Omental fat pad (tissue), 4 donors: ENCODE results near the gene CLTA. TPM values are rescaled to one million over a fixed set of nuclear protein-coding genes. Genes with fewer than 3 reads are reported as not detected.

ENCODE experiments used
- ATAC-seq: fragments of 150-250 bp; one replicate; pipeline ENCODE4 v1.9.1; 2016; ENCODE audit warnings: mild to moderate bottlenecking, moderate library complexity; ENCODE audit not compliant: low FRiP score
- DNase-seq: peaks from one replicate; pipeline ENCODE4 v3.0.0-alpha.2; 2019; ENCODE audit warnings: low spot score
- total RNA-seq, 4 donors: library from RNA; depleted of rRNA; stranded (reverse); fragments of >200 nt; gene quantifications; one replicate each; pipeline ENCODE4 v1.1.0, GENCODE V29; 2016
- TF ChIP-seq, protein P1 (sequence below), 3 donors: fragments of 450-650 bp; IDR thresholded peaks; one replicate each; pipeline ENCODE4 v1.5.1; 2016 to 2017; ENCODE audit warnings: antibody characterized with exemption in 3 of 3, mild to moderate bottlenecking in 3 of 3, moderate library complexity in 2 of 3

CLTA gene
- total RNA-seq, 4 donors from 2014 or later, result 180 to 187 (median 185) TPM

DNA sequence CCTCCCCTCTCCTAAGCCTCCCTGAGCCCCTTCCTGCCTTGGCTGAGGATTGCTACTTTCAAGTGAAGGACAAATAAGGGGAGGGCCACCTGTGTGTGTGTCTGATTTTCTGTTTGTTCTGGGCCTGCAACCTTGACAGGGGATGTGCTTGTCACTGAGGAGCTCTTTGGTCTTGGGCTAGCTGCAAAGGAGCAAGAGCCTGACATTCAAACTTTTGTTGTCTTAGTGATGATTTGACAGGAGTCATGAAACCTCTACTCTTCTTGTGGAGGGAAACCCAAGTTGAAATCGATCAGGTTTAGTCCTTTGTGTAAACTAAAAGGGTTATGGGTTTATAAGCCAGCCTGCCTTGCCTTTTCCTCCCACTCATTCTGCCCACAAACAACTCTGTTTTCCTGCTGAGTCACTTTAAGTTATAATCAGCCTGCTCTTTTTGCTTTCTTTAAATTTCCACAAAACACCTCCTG, 16.9 kb downstream of the CLTA start:
- ATAC-seq, result no peak
- no peak for DNase-seq
- TF ChIP-seq, protein P1, sequence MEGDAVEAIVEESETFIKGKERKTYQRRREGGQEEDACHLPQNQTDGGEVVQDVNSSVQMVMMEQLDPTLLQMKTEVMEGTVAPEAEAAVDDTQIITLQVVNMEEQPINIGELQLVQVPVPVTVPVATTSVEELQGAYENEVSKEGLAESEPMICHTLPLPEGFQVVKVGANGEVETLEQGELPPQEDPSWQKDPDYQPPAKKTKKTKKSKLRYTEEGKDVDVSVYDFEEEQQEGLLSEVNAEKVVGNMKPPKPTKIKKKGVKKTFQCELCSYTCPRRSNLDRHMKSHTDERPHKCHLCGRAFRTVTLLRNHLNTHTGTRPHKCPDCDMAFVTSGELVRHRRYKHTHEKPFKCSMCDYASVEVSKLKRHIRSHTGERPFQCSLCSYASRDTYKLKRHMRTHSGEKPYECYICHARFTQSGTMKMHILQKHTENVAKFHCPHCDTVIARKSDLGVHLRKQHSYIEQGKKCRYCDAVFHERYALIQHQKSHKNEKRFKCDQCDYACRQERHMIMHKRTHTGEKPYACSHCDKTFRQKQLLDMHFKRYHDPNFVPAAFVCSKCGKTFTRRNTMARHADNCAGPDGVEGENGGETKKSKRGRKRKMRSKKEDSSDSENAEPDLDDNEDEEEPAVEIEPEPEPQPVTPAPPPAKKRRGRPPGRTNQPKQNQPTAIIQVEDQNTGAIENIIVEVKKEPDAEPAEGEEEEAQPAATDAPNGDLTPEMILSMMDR (IDR thresholded peaks at IDR 0.05), result no peak

DNA sequence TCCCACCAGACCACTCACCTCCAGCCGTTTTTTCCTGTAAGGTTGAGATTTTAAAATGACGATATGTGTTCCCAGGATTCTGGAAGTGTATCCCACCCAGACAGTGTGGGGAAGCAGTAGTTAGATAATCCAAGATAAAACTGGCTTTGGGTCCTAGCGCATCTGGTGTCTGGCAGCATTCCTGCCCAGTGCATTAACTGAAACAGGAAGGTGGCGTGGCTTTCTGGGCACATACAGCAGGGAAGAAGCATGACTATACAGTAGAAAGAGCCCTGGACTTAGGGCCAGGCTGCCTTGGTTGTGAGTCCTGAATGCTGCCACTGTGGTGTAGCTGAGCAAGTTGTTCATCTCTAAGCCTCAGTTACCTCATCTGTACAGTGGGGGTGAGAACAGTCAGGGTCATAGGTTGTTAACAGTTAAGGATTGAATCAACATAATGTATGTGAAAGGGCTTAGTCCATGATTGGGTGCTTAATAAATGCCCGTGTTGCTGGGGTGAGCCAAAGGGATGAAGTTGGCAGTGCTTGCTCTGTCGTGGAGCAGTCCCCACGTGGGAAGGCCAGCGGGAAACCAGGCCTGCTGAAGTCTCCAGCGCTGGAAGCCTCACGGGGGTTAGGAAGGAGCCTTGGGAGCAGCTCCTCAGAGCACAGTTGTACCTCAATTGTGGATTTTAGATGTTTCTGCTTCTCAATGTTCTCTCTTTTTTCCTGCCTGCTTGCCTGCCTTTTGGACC, 18.0 kb downstream of the CLTA start:
- no peak for DNase-seq

DNA sequence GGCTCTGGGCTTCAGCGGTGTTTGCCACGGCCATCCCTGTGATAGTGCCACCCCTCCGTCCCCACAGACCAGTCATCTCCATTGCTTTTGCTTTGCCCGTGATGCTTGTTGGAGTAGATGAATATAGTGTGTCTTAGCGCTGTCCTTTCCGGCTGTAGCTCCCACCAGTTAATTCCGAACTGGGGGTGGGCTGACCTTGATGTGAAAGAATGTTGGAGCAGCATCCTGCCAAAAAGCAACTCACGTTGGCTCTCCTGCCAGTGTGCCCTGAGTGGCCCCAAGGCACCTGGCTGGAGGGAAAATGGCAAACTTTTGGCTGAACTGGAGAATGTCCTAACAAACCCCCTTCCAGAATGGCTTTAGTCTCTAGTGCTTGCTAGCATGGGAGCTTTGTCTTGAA, 20.0 kb downstream of the CLTA start:
- ATAC-seq (no peak), DNase-seq (no peak)
- TF ChIP-seq, protein P1 (IDR thresholded peaks at IDR 0.05), result no peak

More for the DNA sequence above, 18.0 kb downstream of the CLTA start:
- ATAC-seq, result no peak
- TF ChIP-seq, protein P1 (IDR thresholded peaks at IDR 0.05), result no peak

DNA sequence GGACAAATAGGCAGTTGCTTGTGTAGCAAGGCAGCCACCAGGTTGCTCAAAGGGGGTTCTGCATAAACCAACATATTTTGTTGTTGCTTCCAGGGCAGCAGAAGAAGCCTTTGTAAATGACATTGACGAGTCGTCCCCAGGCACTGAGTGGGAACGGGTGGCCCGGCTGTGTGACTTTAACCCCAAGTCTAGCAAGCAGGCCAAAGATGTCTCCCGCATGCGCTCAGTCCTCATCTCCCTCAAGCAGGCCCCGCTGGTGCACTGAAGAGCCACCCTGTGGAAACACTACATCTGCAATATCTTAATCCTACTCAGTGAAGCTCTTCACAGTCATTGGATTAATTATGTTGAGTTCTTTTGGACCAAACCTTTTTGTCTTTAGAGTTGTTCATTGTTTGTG, 20.8 kb downstream of the CLTA start:
- TF ChIP-seq, protein P1 (IDR thresholded peaks at IDR 0.05), result no peak
- ATAC-seq (no peak), DNase-seq (no peak)

DNA sequence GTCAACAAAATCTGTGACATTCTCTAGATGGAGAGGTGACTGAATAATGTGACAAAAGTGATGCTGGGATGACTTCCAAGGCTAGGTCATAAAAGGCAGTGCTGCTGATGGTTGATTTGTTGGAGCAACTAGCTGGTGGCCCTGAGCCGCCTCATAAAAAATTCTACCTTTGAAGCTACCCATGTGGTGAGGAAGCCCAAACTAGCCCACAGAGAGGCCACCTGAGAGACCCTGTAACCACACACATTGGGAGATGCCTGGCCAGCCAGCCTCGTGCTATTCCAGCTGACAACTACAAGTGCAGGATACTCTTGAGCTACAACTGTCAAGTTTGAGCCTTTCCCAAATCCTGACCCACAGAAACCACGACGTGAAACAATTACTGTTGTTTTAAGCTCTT, 22.7 kb downstream of the CLTA start:
- no peak for ATAC-seq
- DNase-seq, result no peak
- TF ChIP-seq, protein P1 (IDR thresholded peaks at IDR 0.05), result no peak

DNA sequence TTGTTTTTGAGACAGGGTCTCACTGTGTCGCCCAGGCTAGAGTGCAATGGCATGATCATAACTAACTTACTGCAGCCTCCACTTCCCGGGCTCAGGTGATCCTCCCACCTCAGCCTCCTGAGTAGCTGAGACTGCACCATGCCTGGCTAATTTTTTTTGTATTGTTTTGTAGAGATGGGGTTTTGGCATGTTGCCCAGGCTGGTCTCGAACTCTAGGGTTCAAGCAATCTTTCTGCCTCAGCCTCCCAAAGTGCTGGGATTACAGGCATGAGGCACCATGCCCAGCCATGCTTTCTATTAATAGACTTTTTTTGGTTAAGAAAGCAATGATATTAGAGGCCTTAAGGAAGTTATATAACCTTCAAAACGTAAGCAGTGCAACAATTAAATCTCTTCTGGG, 23.3 kb downstream of the CLTA start:
- DNase-seq, result no peak
- no peak for ATAC-seq
- TF ChIP-seq, protein P1 (IDR thresholded peaks at IDR 0.05), result no peak

DNA sequence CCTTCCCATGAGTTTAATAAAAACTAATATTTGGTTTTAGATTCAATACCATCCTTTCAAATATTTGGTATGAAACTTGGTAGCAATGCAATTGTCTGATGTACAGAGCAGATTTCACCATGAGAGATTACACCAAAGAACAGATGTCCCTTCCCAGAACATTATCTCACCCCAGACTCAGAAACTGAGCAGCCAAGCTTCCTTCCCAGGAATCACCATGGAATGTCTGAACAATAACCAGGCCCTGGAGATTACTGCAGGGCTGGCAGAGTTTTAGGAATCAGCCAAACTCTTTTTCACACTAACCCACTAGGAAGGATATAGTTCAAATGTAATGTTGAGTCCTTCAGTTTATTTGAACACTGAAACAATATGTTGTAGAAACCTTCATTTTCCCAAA, 23.9 kb downstream of the CLTA start:
- no peak for ATAC-seq
- TF ChIP-seq, protein P1 (IDR thresholded peaks at IDR 0.05), result no peak
- DNase-seq, result no peak
